ENCODE measurements around the gene PPM1K. TPM values are rescaled to one million over a fixed set of nuclear protein-coding genes. Genes with fewer than 3 reads are reported as not detected.

Gene PPM1K
- total RNA-seq, 4 donors from 2014 or later, result 18.9 to 59.3 (median 38.2) TPM

GRCh38 chr4:88215351-88215750, 69.0 kb downstream of the PPM1K start:
- no peak overlapping the region for H3K4me3 ChIP-seq
- H3K4me1 ChIP-seq, result no peaks in the 10 kb centered on the region
- no peak overlapping the region for H3K27ac ChIP-seq
- no peak for TF ChIP-seq CTCF (IDR thresholded peaks at IDR 0.05)
- no peak for TF ChIP-seq POLR2AphosphoS5 (IDR thresholded peaks at IDR 0.05)
- no peak for TF ChIP-seq EP300 (IDR thresholded peaks at IDR 0.05)
- TF ChIP-seq POLR2A (IDR thresholded peaks at IDR 0.05), result no peak
- 65 to 94% methylated on average over 2 of the region's 2 CpGs for WGBS, 2 donors (ENCODE audit: low coverage in 1 of 2)
- no peak for ATAC-seq
- H3K36me3 ChIP-seq, result no peaks in the 10 kb centered on the region
- peaks cover 7% of the 10 kb centered on the region for H3K27me3 ChIP-seq
- H3K9me3 ChIP-seq, result no peaks in the 10 kb centered on the region

- Histone ChIP-seq H3K27me3 (peaks cover 5% of the 10 kb centered on the region), H3K4me1 (no peaks in the 10 kb centered on the region), H3K4me3 (no peak overlapping the region), H3K27ac (no peak overlapping the region), H3K36me3 (no peaks in the 10 kb centered on the region), H3K9me3 (no peaks in the 10 kb centered on the region)
- TF ChIP-seq POLR2AphosphoS5 (IDR thresholded peaks at IDR 0.05), result no peak
- no peak for TF ChIP-seq EP300 (IDR thresholded peaks at IDR 0.05)
- TF ChIP-seq CTCF (IDR thresholded peaks at IDR 0.05), result peak in 1 of 4 experiments; percentile 1
- no peak for ATAC-seq
- 40 to 51% methylated on average over 4 of the region's 4 CpGs for WGBS, 2 donors (ENCODE audit: low coverage in 1 of 2)
These were observed 72.2 kb downstream of the PPM1K start for GRCh38 chr4:88212253-88212561.

- Histone ChIP-seq H3K4me1 (no peaks in the 10 kb centered on the region), H3K36me3 (no peaks in the 10 kb centered on the region), H3K27ac (no peak overlapping the region), H3K9me3 (no peaks in the 10 kb centered on the region), H3K27me3 (peaks cover 5% of the 10 kb centered on the region), H3K4me3 (no peak overlapping the region)
- WGBS, 2 donors (ENCODE audit: low coverage in 1 of 2), result 33 to 61% methylated on average over 8 to 16 of the region's 18 CpGs
- no peak for ATAC-seq
- TF ChIP-seq CTCF (IDR thresholded peaks at IDR 0.05), result peak; percentile 67 to 79 (median 70)
- no peak for TF ChIP-seq EP300 (IDR thresholded peaks at IDR 0.05)
These were observed 72.7 kb downstream of the PPM1K start for GRCh38 chr4:88211473-88212252.

GRCh38 chr4:88208156-88208555, 76.2 kb downstream of the PPM1K start:
- ATAC-seq, result no peak
- Histone ChIP-seq H3K9me3 (no peaks in the 10 kb centered on the region), H3K4me1 (no peaks in the 10 kb centered on the region), H3K27ac (no peak overlapping the region), H3K27me3 (peaks cover 5% of the 10 kb centered on the region), H3K4me3 (no peak overlapping the region), H3K36me3 (no peaks in the 10 kb centered on the region)
- TF ChIP-seq CTCF (IDR thresholded peaks at IDR 0.05), result no peak
- WGBS, 2 donors (ENCODE audit: low coverage in 1 of 2), result 51 to 81% methylated on average over 3 to 4 of the region's 4 CpGs

Small RNAs within 50 kb of the gene (small RNA-seq; reads per million reads assigned to genes)
- gene RF00019, result 0 reads per million in 4 donors
- gene RNU6-1298P, result 0 reads per million in 4 donors

Other genes starting within 250 kb of the PPM1K start
- 1 to 10 TPM; 1.1 to 5.0 (median 2.6) TPM for gene ABCG2, start 125.9 kb downstream of the PPM1K start, total RNA-seq
- gene HERC6, start 94.3 kb upstream of the PPM1K start, total RNA-seq, result 1 to 10 TPM; 4.4 to 7.5 (median 5.1) TPM
- gene HERC5, start 172.6 kb upstream of the PPM1K start, total RNA-seq, result 1 to 10 TPM; 2.2 to 5.9 (median 3.9) TPM
- gene PYURF, start 239.2 kb upstream of the PPM1K start, total RNA-seq, result 100 to 1,000 TPM in 1 of 4 donors, 10 to 100 TPM in 3; 78.1 to 108 (median 96.4) TPM